Activated CD8-positive, alpha-beta memory T cell treated with anti-CD3 and anti-CD28 coated beads, Interleukin-2, amount 50 U/mL, for 4 hours (primary cell): Measurements from ENCODE around the gene RBMY1A1.
"Not testable (repeated sequence)": the region's sequence is repeated elsewhere in the genome, so short reads cannot be mapped to it uniquely, and the experiment has no call there.

Experiments
- DNase-seq: peaks from one replicate; pipeline ENCODE4 v3.0.0-alpha.2; 2020

The RBMY1A1 gene

GRCh38 chrY:21534579-21534978 is at the start of gene RBMY1A1:
Gene RBMY1A1 (plus strand): TSS chrY:21534879. CDS start chrY:21536892, 2,013 bp downstream.
- not testable (repeated sequence) for DNase-seq

GRCh38 chrY:21511038-21511437 is 23.6 kb upstream of the RBMY1A1 start, which contains the start of gene RBMY1B:
Gene RBMY1B (plus strand): TSS chrY:21511338. CDS start chrY:21513351, 2,013 bp downstream.
- DNase-seq: not testable (repeated sequence)

DNA sequence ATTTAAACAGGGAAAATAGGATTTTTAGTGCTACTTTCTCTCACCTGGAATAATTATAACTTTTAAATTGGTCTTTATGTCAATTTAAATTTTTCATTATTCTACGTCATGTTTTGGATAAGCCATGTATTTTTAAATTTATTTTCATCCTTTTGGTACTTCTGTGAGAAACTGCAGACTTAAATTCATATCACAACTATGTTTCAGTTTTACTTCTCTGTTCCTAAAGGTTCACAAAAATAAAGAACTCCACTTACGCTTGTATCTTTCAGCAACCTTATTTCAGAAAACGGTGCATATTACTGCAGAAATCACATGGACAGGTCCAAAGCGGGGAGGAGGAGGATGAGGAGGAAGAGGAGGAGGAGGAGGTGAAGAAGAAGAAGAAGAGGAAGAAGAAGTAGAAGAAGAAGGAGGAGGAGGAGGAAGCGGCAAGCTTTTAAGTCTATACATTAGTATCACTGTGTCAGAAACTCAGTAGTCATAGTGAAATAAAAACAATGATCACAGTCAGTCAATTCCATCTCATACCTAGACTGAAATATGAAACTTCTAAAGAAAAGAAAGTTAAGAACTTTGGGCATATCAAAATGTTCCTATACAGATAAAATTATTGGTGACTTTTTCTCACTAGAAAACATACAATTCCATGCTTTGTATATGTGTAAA is 24.8 kb downstream of the RBMY1A1 start:
- not testable (repeated sequence) for DNase-seq

- no peak for DNase-seq
Measured at GRCh38 chrY:21585449-21585848, 50.8 kb downstream of the RBMY1A1 start.

DNA sequence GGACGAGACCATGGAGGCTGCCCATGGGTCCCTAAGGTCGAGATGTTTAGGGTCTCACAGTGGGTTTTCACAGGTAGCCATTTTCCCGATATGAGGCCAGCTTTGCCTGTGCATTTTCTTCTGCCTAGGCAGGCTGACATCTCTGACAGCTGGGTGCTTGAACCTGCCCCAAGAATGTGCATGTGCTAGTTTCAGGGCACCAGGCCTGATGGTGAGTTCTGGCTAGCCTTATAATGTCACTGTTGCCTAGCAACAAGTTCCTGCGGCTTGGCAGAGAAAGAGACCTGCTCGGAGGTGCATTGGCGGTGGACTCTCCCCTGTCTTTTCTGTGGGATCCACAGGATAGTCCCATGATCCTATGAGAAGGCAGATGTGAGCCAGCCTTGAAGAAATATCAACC is 51.8 kb downstream of the RBMY1A1 start:
- DNase-seq: not testable (repeated sequence)

GRCh38 chrY:21592059-21592458 is 57.4 kb downstream of the RBMY1A1 start:
- DNase-seq: no peak

GRCh38 chrY:21596287-21596686 is 61.6 kb downstream of the RBMY1A1 start:
- DNase-seq: not testable (repeated sequence)
